HuH-7 (cell line): Measurements from ENCODE around the gene CBLC.
"Not testable (repeated sequence)": the region's sequence is repeated elsewhere in the genome, so short reads cannot be mapped to it uniquely, and the experiment has no call there.

Experiments
- DNase-seq: peaks from one replicate; pipeline ENCODE4 v3.0.0; 2011; ENCODE audit warnings: low spot score

The CBLC gene

GRCh38 chr19:44765033-44765948 lies 12.4 kb upstream of the CBLC start:
- peak; percentile 68 for DNase-seq

- no peak for DNase-seq
Measured at GRCh38 chr19:44765949-44766335, 11.7 kb upstream of the CBLC start.

GRCh38 chr19:44767295-44768180 lies 10.2 kb upstream of the CBLC start:
- DNase-seq: no peak

DNA sequence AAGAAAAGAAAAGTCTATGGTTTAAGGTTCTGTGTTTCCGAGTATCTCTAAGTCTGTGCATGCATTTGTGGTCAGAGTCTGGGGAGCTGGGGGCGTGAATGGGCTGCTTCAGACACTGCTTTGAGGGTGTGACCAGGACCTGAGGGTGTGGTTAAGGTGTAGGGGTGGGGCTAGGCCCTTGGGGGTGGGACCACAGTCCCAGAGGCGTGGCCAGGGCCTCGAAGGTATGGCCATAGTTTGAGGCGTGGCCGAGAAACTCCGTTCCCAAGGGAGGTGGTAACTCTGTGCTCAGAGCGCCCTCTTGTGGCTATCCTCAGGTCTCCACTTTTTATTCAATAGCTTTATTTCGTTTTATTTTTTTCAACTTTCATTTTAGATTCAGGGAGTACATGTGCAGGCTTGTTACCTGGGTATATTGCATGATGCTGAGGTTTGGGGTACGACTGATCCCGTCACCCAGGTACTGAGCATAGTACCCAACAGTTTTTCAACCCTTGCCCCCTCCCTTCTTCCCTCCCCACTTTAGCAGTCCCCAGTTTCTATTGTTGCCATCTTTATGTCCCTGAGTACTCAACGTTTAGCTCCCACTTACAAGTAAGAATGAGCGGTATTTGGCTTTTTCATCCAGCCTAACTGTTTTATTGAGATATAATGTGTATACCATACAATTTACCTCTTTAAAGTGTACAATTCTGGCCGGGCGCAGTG lies 7.0 kb upstream of the CBLC start:
- DNase-seq: peak; percentile 93

GRCh38 chr19:44772144-44772543 lies 5.5 kb upstream of the CBLC start:
- not testable (repeated sequence) for DNase-seq

GRCh38 chr19:44772959-44773358 lies 4.7 kb upstream of the CBLC start:
- DNase-seq: no peak

DNA sequence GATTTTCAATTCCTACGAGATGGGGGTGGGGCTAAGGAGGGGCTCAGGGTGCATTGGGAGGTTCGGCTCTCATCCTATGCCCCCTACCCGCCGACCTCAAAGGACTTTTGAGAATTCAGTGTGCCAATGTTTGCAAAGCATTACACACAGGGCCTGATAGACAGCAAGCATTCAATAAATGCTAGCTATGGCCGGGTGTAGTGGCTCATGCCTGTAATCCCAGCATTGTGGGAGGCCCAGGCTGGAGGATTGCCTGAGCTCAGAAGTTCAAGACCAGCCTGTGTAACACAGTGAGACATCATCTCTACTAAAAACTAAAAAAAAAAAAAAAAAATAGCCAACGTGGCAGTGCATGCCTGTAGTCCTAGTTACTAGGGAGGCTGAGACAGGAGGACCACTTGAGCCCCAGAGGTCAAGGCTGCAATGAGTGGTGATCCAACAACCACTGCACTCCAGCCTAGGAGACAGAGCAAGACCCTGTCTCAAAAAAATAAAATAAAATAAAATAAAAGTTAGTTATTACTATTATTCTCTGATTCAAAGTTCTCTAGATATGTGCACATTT lies 1.9 kb upstream of the CBLC start:
- no peak for DNase-seq

DNA sequence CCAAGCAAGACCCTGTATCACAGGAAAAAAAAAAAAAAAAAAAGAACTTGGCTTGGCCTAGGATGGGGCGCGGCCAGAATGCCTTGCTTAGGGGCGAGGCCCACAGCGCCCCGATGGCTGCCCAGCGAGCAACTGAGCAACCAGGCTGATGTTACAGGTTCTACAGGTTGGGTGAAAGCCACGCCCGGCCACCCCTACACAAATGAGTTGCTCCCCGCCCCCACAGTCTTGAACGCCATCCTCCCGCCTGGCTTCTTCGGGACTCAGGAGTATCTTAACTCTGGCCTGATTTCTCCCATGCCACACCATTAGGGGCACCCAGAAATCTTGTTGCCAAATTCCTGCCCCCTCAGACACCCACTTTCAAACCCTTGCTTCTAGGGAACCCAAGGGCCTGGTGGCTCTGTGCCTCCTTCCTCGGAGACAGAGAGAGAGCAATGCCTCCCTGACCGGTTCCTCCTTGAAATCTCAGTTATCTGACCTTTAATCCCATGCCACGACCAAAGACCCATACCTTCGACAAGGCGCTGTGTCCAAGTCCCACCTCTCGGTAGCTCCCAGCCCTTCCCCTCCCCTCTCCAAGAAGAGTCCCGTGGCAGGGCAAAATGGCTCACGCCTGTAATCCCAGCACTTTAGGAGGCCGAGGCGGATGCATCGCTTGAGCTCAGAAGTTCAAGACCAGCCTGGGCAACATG lies 1.1 kb upstream of the CBLC start:
- DNase-seq: no peak

GRCh38 chr19:44779150-44779549 lies 1.5 kb downstream of the CBLC start:
- no peak for DNase-seq

DNA sequence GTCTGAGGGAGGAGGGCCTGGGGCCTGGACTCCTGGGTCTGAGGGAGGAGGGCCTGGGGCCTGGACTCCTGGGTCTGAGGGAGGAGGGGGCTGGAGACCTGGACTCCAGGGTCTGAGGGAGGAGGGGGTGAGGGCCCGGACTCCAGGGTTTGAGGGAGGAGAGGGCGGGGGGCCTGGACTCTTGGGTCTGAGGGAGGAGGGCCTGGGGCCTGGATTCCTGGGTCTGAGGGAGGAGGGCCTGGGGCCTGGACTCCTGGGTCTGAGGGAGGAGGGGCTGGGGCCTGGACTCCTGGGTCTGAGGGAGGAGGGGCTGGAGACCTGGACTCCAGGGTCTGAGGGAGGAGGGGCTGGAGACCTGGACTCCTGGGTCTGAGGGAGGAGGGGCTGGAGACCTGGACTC lies 4.0 kb downstream of the CBLC start:
- DNase-seq: not testable (repeated sequence)

DNA sequence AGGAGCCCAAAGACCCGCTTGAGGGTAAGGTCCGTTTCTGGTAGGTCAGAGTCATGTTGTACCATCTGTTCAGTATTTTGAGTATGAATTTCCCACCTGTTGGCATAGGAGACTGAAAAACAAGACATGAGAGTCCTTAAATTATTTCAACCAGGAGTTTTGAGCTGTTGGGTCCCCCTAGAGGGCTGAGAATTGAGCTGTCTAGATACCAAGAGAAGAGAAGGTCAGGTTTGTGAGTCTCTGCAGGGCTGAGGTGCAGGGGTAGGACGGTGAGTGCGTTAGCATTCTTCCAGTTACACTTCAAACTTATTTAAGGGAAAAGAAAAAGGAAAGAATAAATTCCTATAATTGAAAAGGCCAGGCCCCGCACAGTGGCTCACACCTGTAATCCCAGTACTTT lies 5.0 kb downstream of the CBLC start:
- peak; percentile 43 for DNase-seq

- DNase-seq: no peak
Measured at GRCh38 chr19:44783545-44783944, 5.9 kb downstream of the CBLC start.

- DNase-seq: no peak
Measured at GRCh38 chr19:44785271-44785670, 7.6 kb downstream of the CBLC start.

DNA sequence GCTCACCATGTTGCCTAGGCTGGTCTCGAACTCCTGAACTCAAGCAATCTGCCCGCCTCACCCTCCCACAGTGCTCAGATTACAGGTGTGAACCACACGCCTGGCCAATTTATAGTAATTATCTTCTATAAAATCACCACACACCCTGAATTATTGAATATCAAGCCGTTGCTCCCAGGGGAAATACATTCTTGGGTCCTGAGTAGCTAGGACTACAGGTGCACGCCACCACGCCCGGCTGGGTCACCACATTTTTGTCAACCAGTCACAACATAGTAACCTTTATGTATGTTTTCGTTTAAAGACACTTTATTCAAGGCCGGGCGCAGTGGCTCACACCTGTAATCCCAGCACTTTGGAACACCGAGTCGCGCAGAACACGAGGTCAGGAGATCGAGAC lies 8.3 kb downstream of the CBLC start:
- DNase-seq: no peak

DNA sequence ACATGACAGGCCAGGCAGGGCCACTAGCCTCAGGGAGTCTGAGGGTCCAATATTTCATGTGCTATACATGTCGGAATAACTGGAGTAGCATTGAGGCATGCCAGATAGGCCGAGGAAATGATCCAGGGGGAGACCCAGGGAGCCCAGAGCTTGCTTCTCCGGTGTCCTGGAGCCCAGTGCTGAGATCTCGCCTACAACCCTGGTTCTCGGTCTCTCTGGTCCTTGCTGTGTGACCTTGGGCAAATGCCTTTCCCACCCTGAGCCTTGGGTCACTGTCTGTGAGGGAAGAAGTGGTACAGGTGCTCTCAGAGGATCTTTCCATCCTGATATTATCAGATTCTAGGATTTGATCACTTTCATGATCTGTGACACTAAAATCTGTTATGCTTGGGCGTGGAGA lies 11.3 kb downstream of the CBLC start:
- DNase-seq: no peak

GRCh38 chr19:44789943-44790483 lies 12.3 kb downstream of the CBLC start:
- DNase-seq: no peak

DNA sequence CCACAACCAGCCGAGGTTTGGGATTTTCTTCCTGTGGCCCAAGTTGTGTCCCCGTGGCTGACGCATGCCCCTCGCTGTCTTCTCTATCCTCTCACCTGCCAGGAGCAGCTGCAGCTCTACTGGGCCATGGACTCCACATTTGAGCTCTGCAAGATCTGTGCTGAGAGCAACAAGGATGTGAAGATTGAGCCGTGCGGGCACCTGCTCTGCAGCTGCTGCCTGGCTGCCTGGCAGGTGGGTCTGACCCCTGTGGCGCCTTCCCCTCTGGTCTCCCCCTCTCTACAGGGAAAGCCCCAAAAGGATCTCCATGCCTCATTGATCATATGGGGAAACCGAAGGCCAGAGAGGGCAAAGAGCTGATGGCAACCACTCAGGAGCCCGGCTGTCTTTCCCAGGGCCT lies 14.6 kb downstream of the CBLC start:
- DNase-seq: no peak

DNA sequence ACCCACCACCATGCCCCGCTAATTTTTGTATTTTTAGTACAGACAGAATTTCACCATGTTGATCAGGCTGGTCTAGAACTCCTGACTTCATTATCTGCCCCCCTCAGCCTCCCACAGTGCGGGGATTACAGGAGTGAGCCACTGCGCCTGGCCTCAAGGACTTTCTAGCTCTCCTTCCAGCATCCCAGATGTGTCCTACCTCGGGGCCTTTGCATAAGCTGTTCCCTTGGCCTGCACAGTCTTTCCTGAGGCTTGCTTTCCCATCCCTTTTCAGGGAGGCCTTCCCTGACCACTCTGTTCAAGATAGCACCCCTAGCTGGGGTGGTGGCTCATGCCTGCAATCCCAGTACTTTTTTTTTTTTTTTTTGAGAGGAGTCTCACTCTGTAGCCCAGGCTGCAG lies 16.9 kb downstream of the CBLC start:
- DNase-seq: no peak

DNA sequence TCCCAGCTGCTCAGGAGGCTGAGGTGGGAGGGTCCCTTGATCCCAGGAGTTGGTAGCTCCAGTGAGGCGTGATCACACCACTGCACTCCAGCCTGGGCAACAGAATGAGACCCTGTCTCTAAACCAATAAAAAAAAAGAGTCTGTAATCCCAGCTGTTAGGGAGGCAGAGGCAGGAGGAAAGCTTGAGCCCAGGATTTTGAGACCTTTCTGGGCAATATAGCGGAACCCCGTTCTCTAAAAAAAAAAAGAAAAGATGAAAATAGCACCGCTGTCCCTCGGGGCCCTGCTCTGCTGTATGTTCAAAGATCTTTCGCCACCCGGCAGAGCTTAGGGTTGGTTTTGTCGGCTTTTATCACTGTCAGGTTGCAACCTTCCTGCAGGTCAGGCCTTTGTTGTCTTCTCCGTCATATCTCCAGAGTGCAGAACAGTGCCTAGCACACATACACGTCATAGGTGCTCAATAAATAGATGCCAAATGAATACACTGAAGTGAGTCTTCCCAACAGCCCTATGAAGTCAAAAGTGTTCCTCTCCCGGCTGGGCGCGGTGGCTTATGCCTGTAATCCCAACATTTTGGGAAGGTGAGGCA lies 17.8 kb downstream of the CBLC start:
- no peak for DNase-seq

- DNase-seq: peak; percentile 78
Measured at GRCh38 chr19:44796701-44797115, 19.0 kb downstream of the CBLC start.
